ENCODE data around the gene HOXD8.

- TF ChIP-seq CTCF (IDR thresholded peaks at IDR 0.05), result no peak
- no peak for TF ChIP-seq POLR2A (IDR thresholded peaks at IDR 0.05)
Observed at GRCh38 chr2:176149939-176150583, 20.6 kb downstream of the HOXD8 start.

All from testis (tissue), 2 donors.